ENCODE data around the gene AGXT. TPM values are rescaled to one million over a fixed set of nuclear protein-coding genes. Genes with fewer than 3 reads are reported as not detected.

Gene AGXT
- total RNA-seq, 4 donors from 2014 or later = not detected

DNA sequence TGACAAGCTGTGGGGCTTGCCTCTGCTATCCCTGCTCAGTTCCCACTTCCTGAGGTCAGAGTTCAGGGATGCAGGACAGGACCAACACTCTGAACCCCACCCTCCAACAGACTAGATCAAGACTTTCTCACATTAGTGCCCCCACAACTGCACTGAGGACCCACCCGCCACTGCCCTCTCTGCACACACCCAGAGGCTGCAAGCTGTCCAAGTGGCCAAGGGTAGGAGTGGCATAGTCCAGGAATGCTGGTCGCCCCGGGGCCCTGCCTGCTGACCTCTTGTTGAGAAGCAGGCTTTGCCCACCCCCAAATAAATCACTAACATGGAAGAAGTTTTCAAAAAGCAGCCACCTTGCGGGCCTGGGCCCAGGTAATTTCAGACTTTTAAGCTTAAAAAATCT is 43.1 kb upstream of the AGXT start:
- H3K27ac ChIP-seq = no peak overlapping the region
- intact Hi-C loops (cut with DNase I) = no loop called here
- 70 to 100% methylated on average over 1 to 3 of the region's 4 CpGs for WGBS, 2 donors
- peaks cover 0 to 6% (median 0%) of the 10 kb centered on the region in 3 donors for H3K9me3 ChIP-seq
- peaks cover 4 to 9% (median 8%) of the 10 kb centered on the region in 3 donors for H3K4me1 ChIP-seq
- H3K36me3 ChIP-seq = no peaks in the 10 kb centered on the region
- peaks cover 3 to 100% (median 16%) of the 10 kb centered on the region in 4 donors for H3K27me3 ChIP-seq
- H3K4me3 ChIP-seq = no peak overlapping the region
- no peak for DNase-seq
- TF ChIP-seq POLR2A (IDR thresholded peaks at IDR 0.05) = no peak
- TF ChIP-seq, protein P1, sequence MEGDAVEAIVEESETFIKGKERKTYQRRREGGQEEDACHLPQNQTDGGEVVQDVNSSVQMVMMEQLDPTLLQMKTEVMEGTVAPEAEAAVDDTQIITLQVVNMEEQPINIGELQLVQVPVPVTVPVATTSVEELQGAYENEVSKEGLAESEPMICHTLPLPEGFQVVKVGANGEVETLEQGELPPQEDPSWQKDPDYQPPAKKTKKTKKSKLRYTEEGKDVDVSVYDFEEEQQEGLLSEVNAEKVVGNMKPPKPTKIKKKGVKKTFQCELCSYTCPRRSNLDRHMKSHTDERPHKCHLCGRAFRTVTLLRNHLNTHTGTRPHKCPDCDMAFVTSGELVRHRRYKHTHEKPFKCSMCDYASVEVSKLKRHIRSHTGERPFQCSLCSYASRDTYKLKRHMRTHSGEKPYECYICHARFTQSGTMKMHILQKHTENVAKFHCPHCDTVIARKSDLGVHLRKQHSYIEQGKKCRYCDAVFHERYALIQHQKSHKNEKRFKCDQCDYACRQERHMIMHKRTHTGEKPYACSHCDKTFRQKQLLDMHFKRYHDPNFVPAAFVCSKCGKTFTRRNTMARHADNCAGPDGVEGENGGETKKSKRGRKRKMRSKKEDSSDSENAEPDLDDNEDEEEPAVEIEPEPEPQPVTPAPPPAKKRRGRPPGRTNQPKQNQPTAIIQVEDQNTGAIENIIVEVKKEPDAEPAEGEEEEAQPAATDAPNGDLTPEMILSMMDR (IDR thresholded peaks at IDR 0.05) = no peak

DNA sequence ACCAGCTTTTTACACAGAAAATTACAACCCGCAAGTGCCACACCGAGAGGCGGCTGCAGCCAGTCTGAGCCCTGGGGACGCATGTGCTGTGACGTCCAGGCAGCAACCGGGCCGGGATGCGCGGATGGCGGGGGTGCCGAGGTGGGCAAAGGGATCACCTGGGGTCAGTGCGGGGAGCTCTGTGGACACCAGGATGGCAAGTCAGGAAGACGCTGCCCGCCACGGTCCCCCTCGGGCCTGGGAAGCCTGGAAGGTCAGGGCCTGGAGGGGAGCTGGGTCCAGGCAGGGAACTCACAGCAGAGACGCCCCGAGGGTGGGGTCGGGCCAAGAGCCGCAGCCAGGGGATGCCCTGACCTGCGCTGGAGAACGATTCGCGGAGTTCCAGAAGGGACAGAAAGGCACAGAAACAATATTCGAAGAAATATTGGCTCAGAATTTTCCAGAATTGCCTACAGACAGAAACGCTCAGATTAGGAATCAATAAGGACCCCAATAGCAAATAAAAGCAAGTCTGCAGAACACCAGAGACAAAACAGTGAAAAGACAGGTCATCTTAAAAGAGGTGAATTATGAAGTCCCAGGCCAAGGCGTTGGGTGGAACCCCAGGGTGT is 36.9 kb upstream of the AGXT start:
- intact Hi-C loops (cut with DNase I) = no loop called here
- Histone ChIP-seq H3K27ac (no peak overlapping the region), H3K4me1 (peaks cover 5 to 14% (median 7%) of the 10 kb centered on the region in 3 donors), H3K36me3 (no peaks in the 10 kb centered on the region), H3K27me3 (peaks cover 0 to 59% (median 0%) of the 10 kb centered on the region in 4 donors), H3K4me3 (peak overlapping the region in 3 of 4 donors; percentile 25 to 40 (median 30)), H3K9me3 (no peaks in the 10 kb centered on the region)
- DNase-seq = no peak
- no peak for TF ChIP-seq POLR2A (IDR thresholded peaks at IDR 0.05)
- TF ChIP-seq, protein P1 (IDR thresholded peaks at IDR 0.05) = no peak
- 7 to 15% methylated on average over 18 to 27 of the region's 27 CpGs for WGBS, 2 donors

DNA sequence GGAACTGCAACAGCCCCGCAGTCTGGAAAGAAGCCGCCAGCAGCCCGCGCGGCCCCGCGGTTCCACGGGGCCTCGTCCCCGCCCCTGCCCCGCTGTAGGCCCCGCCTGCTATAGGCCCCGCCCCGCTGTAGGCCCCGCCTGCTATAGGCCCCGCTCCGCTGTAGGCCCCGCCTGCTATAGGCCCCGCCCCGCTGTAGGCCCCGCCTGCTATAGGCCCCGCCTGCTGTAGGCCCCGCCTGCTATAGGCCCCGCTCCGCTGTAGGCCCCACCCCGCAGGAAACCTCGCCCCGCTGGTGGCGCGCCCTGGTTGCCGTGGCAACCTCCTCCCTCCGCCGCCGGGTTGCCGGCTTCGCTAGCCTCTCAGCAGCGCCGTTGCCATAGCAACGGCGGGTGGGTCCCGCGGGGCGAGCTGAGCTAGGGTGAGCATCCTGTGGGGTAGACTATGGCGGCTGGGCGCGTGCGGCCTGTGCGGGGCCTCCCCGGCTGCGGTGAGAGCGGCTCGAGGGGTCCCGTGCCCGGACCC is 36.4 kb upstream of the AGXT start:
- Histone ChIP-seq H3K4me1 (peaks cover 5 to 14% (median 7%) of the 10 kb centered on the region in 3 donors), H3K9me3 (no peaks in the 10 kb centered on the region), H3K4me3 (peak overlapping the region in 3 of 4 donors; percentile 25 to 40 (median 30)), H3K27me3 (peaks cover 0 to 59% (median 0%) of the 10 kb centered on the region in 4 donors), H3K36me3 (no peaks in the 10 kb centered on the region), H3K27ac (no peak overlapping the region)
- no peak for TF ChIP-seq POLR2A (IDR thresholded peaks at IDR 0.05)
- TF ChIP-seq, protein P1 (IDR thresholded peaks at IDR 0.05) = no peak
- intact Hi-C loops (cut with DNase I) = no loop called here
- 18 to 19% methylated on average over 7 to 9 of the region's 54 CpGs for WGBS, 2 donors
- DNase-seq = peak; percentile 66

DNA sequence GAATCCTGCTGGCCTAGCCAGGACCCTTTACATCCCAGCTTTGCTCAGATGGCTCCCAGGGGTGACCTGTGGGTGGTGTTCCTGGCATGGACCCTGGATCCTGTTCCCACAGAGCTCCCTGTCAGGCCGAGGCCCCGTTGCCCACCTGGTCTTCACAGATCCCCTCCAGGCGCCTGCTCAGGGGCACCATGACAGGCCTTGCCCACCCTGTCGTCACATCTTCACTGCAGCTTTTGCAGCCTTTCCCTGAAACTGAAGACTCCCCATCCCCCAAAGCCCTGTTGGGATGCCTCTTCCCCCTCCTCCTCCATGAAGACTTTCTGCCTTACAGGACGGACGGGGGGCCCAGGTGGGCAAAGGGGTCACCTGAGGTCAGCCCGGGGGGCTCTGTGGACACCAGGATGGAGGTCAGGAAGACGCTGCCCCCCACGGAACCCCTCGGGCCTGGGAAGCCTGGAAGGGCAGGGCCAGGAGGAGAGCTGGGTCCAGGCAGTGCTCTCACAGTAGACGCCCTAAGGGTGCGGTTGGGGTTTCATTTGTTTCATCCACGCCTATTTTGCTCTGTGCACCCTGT is 35.6 kb upstream of the AGXT start:
- H3K4me3 ChIP-seq = no peak overlapping the region
- no peak for DNase-seq
- H3K9me3 ChIP-seq = no peaks in the 10 kb centered on the region
- WGBS, 2 donors = 33 to 69% methylated on average over 5 to 7 of the region's 13 CpGs
- H3K4me1 ChIP-seq = peaks cover 5 to 14% (median 7%) of the 10 kb centered on the region in 3 donors
- intact Hi-C loops (cut with DNase I) = no loop called here
- TF ChIP-seq POLR2A (IDR thresholded peaks at IDR 0.05) = no peak
- TF ChIP-seq, protein P1 (IDR thresholded peaks at IDR 0.05) = no peak
- no peaks in the 10 kb centered on the region for H3K36me3 ChIP-seq
- no peak overlapping the region for H3K27ac ChIP-seq
- H3K27me3 ChIP-seq = peaks cover 0 to 59% (median 0%) of the 10 kb centered on the region in 4 donors

DNA sequence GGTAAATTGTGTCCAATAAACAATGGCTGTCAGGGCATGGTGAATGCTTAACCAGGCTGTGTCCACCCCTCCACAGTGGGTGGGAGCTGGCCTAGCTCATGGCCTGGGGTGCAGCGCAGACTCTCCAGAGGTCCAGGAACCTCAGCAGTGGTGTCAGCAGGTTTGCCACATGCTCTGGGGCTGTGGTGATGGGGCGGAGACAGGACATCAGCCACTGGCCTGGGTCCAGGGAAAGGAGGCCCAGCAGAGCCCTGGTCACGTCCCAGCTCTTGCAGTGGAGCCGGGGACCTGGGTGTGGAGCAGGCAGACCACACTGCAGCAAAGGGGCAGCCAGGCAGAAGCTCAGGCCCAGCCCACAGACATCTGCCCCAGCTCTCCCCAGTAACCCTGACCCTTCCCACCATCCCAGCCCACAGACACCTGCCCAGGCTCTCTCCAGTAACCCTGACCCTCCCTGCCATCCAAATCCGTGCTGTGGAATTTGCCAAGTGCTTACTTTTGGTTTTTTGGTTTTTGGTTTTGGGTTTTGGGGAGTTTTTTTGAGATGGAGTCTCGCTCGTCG is 34.8 kb upstream of the AGXT start:
- WGBS, 2 donors = 60 to 68% methylated on average over 4 to 6 of the region's 8 CpGs
- Histone ChIP-seq H3K9me3 (no peaks in the 10 kb centered on the region), H3K36me3 (no peaks in the 10 kb centered on the region), H3K27me3 (peaks cover 0 to 52% (median 0%) of the 10 kb centered on the region in 4 donors), H3K27ac (no peak overlapping the region), H3K4me1 (peaks cover 5 to 14% (median 7%) of the 10 kb centered on the region in 3 donors), H3K4me3 (no peak overlapping the region)
- no peak for TF ChIP-seq POLR2A (IDR thresholded peaks at IDR 0.05)
- TF ChIP-seq, protein P1 (IDR thresholded peaks at IDR 0.05) = no peak
- no peak for DNase-seq
- intact Hi-C loops (cut with DNase I) = no loop called here

Measured in esophagus squamous epithelium (tissue), 5 donors.